ENCODE measurements around the gene CUL3.

- TF ChIP-seq, protein P1, sequence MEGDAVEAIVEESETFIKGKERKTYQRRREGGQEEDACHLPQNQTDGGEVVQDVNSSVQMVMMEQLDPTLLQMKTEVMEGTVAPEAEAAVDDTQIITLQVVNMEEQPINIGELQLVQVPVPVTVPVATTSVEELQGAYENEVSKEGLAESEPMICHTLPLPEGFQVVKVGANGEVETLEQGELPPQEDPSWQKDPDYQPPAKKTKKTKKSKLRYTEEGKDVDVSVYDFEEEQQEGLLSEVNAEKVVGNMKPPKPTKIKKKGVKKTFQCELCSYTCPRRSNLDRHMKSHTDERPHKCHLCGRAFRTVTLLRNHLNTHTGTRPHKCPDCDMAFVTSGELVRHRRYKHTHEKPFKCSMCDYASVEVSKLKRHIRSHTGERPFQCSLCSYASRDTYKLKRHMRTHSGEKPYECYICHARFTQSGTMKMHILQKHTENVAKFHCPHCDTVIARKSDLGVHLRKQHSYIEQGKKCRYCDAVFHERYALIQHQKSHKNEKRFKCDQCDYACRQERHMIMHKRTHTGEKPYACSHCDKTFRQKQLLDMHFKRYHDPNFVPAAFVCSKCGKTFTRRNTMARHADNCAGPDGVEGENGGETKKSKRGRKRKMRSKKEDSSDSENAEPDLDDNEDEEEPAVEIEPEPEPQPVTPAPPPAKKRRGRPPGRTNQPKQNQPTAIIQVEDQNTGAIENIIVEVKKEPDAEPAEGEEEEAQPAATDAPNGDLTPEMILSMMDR (IDR thresholded peaks at IDR 0.05; ENCODE audit: insufficient read depth, low read depth, low read length) = no peak
- no peak for TF ChIP-seq EZH2 (IDR thresholded peaks at IDR 0.05; ENCODE audit: insufficient read depth, low read length)
Observed at GRCh38 chr2:224569654-224570053, 15.5 kb downstream of the CUL3 start.

Measured in astrocyte (in vitro differentiated cells and primary cell).